AG08396 (cell line): ENCODE measurements around the gene CCDC124.
"Not testable (repeated sequence)": the region's sequence is repeated elsewhere in the genome, so short reads cannot be mapped to it uniquely, and the experiment has no call there.

Source experiments
- DNase-seq: peaks from one replicate; pipeline ENCODE4 v3.0.0; 2012; ENCODE audit warnings: low spot score, mixed read lengths

Gene CCDC124, protein sequence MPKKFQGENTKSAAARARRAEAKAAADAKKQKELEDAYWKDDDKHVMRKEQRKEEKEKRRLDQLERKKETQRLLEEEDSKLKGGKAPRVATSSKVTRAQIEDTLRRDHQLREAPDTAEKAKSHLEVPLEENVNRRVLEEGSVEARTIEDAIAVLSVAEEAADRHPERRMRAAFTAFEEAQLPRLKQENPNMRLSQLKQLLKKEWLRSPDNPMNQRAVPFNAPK

DNA sequence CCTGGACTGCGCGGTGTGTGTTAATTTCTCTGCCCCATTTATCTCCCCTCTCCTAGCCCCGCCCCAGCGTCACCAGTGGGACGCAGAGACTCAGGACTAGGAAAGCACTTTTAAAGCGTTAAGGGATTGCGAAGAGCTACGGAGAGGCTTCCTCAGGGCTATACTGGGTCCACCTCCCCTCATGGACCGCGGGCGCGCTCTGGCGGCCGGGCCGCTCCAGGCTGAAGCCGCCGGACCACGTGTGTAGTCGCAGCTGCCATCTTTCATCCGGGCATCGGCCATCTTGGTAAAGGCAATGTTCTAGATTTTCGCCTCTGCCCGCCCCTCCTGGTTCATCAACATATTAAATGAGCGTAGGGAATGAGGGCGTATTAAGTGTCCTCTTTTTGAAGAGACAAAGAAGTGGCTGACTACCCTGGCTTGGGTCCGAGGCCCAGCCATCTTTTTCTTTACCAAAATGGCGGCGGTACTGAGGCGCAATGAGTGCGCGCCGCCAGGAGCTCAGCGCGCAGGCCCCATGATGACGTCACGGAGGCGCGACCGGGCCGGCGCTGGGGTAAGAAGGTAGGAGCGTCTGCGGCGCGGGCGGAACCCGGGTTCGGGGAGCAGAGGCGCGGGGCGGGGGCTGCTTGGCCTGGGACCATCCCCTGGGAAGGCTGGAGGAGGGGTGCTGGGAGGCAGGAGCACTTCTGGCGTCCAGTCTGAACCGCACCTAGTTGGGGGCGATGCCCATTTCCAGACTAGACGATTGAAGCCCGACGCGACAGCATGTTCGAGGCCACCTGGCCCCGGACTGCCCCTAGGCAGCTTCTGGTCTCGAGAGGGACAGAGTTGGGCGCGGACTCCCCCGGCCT, at the start of gene CCDC124:
TSS of gene CCDC124 (plus strand) at position 531 of the 854 bp plus-strand sequence. CDS start 3,406 bp downstream, outside the sequence.
- peak; percentile 95 for DNase-seq

DNA sequence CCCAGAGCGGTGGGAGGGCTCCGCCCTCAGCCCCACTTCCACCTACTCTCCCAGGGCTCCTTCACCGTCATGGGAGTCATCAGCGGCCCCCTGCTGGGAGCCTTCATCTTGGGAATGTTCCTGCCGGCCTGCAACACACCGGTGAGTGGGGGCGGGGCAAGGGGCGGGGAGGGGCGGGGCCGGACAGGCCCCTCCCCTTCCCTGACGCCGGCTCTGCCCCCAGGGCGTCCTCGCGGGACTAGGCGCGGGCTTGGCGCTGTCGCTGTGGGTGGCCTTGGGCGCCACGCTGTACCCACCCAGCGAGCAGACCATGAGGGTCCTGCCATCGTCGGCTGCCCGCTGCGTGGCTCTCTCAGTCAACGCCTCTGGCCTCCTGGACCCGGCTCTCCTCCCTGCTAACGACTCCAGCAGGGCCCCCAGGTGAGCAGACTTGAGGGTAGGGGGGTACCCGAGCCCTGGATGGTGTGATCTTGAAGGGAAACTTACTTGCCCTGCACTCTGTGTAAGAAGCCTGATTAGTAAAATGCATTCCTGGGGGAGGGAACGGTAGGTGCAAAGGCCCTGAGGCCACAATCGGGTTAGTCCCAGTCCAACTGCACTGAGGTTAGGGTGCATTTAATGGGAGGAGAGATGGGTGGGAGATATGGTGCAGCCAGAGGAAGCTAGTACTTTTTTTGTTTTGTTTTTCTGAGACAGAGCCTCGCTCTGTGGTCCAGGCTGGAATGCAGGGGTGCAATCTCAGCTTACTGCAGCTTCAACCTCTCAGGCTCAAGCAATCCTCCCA, 49.0 kb upstream of the CCDC124 start:
- DNase-seq = no peak

GRCh38 chr19:17886515-17886914, 46.3 kb upstream of the CCDC124 start:
- no peak for DNase-seq

DNA sequence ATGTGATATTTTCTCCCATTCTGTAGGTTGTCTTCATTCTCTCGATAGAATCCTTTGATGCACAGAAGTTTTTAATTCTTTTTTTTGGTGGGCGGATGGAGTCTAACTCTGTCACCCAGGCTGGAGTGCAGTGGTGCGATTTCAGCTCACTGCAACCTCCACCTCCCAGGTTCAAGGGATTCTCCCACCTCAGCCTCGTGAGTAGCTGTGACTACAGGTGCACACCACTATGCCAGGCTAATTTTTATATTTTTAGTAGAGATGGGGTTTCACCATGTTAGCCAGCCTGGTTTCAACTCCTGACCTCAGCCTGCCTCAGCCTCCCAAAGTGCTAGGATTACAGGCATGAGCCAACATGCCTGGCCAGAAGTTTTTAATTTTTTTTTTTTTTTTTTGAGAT, 45.6 kb upstream of the CCDC124 start:
- DNase-seq = not testable (repeated sequence)

GRCh38 chr19:17888260-17888659, 44.6 kb upstream of the CCDC124 start:
- no peak for DNase-seq

DNA sequence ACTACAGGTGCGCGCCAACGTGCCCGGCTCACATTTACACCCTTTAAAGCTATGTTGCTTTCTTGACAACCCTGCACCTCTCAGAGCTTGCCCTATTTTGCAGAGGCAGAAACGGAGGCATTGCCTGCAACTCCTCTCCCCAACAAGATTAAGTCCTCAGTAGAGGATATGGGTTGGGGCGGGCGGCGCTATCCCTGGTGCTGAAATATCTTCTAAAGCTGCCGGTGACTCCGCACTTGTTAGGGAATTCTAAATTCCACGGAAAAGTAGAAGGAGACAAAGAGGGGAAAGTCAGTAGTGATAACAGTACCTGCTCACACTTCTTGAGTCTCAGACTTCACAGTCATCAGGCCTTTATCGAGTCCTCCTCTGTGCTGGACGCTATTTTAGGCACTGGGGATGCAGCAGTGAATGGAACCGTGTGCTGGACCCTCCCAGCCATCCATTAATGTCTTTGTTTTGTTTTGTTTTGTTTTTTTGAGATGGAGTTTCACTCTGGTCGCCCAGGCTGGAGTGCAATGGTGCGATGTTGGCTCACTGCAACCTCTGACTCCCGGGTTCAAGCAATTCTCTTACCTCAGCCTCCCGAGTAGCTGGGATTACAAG, 43.1 kb upstream of the CCDC124 start:
- peak; percentile 74 for DNase-seq

DNA sequence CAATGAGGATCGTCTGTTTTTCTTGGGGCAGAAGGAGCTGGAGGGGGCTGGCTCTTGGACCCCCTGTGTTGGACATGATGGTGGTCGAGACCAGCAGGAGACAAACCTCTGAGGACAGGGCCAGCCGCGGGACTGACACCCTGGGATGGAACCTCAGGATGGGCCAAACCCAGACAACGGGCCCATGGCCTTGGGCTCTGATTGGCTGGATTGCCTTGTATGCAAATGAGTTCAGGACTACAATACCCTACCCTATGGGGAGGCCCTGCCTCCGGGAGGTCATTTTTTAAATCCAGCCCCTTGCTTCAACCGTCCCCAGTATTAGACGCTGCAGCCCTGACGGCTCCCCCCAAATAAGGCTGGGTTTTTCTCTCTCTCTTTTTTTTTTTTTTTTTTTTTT, 39.0 kb upstream of the CCDC124 start:
- no peak for DNase-seq

DNA sequence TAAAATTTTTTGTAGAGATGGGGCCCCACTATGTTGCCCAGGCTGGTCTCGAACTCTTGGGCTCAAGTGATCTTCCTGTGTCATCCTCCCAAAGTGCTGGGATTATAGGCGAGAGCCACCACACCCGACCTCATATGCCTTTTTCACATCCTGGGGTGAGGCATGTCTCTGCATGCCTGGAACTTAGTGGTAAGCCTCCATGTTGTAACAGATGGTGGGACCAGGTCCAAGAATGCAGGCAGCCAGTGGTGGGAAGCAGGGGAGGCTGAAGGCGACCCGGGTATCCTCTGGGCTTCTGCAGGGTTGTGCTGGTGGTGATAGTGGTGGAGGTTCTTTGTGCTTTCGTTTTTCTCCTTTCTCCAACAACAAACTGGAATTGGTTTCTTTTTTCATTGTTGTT, 30.1 kb upstream of the CCDC124 start:
- DNase-seq = peak; percentile 40

- no peak for DNase-seq
Observed at GRCh38 chr19:17908244-17908643, 24.6 kb upstream of the CCDC124 start.

- DNase-seq = no peak
Observed at GRCh38 chr19:17909003-17909732, 23.6 kb upstream of the CCDC124 start.

- no peak for DNase-seq
Observed at GRCh38 chr19:17910791-17911360, 21.9 kb upstream of the CCDC124 start.

DNA sequence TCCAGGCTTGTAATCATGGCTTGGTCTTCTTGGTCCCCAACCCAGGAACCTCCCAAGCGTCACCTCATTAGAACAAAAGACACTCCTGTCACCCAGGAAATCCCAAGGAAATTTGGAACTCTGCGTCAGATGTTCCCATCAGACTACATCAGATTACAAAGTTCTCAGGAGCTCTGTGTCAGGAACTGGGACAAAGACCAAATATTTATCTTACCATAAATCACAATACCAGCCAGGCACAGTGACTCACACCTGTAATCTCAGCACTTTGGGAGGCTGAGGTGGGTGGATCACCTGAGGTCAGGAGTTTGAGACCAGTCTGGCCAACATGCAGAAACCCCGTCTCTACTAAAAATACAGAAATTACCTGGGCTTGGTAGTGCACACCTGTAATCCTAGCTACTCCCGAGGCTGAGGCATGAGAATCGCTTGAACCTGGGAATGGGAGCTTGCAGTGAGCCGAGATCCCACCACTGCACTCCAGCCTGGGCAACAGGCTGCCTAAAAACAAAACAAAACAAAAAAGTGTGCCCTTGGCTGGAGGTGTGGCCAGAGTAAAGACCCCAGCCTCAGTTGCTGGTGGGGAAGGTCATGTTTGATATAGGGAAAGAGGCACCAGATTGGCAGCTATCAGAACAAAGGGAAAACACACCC, 16.7 kb upstream of the CCDC124 start:
- DNase-seq = no peak

DNA sequence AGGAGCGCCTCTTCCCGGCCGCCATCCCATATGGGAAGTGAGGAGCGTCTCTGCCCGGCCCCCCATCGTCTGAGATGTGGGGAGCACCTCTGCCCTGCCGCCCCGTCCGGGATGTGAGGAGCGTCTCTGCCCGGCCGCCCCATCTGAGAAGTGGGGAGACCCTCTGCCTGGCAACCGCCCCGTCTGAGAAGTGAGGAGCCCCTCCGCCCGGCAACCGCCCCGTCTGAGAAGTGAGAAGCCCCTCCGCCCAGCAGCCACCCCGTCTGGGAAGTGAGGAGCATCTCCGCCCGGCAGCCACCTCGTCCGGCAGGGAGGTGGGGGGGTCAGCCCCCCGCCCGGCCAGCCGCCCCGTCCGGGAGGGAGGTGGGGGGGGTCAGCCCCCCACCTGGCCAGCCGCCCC, 14.7 kb upstream of the CCDC124 start:
- DNase-seq = not testable (repeated sequence)

- not testable (repeated sequence) for DNase-seq
Observed at GRCh38 chr19:17919122-17919521, 13.7 kb upstream of the CCDC124 start.

DNA sequence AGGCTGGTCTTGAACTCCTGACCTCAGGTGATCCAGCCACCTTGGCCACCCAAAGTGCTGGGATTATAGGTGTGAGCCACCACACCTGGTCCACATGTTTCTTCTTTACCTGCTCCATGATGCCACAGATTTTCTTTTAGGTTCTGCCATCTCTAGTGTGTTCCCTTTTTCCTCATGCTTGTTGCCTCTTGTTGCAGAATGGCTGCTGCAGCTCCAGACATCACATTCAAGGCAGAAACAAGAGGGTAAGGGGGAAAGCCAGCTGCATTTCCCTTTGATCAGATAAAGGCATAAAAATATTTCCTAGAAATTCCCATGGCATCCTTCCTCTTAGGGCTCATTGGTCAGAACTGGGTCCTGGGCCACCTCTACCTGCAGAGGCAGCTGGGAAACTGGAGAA, 12.3 kb upstream of the CCDC124 start:
- DNase-seq = no peak

- no peak for DNase-seq
Observed at GRCh38 chr19:17922138-17922537, 10.7 kb upstream of the CCDC124 start.

DNA sequence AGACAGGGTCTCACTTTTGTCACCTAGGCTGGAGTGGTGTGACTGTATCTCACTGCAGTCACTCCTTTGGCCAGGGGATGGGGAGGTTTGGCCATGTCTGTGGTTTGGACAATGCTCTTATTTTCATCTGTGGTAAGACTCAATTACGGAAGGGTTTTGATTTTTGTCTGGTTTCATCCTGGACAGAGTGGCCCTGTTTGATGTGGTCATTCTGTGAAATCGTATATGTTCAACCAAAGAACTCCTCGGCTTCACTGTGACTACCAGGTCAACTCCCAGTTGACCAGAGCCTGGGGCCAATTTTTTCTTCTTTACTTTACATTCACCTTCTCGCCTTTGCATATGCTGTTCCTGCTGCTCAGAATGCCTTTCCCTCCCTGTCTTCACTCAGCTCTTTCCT, 6.8 kb upstream of the CCDC124 start:
- no peak for DNase-seq

DNA sequence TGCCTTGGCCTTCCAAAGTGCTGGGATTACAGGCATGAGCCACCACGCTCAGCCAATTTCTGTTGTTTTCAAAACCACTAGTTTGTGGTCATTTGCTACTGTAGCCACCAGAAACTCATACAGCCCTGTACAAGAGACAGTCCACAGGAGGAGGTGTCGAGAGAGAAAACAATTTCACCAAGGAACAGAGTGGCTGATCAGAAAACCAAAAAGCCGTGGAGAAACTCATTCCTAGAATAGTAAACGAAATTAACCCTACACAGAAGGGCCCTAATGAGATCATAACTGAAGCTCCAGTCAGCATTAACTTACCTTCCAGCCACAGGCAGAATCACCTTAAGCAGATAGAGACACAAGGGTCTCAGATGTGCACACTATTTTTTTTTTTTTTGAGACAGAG, 3.8 kb upstream of the CCDC124 start:
- no peak for DNase-seq

DNA sequence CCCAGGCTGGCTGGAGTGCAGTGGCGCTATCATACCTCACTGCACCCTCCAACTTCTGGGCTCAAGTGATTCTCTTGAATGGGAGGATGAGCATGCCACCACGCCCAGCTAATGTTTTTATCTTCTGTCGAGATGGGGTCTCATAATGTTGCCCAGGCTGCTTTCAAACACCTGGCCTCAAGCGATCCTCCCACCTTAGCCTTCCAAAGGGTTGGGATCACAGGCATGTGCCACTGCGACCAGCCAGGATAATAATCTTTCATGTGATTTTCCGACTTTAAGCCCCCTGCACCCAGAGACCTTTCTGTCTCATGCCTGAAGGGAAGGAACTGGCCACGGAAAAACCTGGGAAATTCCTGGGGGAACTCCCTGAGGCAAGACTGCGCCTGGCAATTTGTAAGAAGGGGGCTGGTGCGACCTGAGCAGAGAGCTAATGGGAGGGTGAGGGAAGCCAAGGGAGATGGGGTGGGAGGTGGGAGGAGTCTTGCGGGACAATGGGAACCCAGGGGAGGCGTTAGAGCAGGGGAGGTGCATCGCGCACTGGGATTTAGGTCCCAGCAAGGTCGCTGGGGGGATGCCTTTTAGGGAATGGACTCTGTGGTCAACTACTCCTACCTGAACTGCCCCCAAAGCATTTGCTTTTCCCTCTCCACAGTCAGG, 1.2 kb upstream of the CCDC124 start:
- DNase-seq = no peak
